ENCODE data around the gene LHPP.
"Not testable (repeated sequence)": the region's sequence is repeated elsewhere in the genome, so short reads cannot be mapped to it uniquely, and the experiment has no call there.

LHPP gene

GRCh38 chr10:124598196-124598595, 136.6 kb downstream of the LHPP start:
- DNase-seq, result no peak

- DNase-seq, result no peak
Observed at GRCh38 chr10:124598773-124599587, 137.4 kb downstream of the LHPP start.

DNA sequence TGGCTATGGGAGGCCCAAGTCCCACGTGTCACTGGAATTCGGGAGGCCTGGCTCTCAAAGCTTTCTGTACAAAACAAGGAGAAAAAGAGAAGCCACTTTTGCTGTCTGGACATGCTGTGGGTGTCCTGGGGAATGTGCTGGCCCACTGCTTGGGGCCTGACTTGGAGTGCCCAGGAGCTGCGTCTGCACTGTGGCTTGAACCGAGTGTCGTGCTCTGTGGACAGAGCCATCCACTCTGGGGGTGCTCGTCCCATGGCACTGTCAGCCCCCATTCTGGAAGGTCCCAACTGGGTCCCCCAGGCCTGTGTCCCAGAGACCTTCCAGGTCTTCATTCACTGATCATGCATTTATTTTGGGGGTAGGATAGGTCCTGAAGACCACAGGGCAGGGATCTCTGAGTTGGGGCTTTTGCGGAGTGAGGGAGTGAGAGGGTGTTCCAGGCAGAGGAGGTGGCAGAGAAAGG, 138.0 kb downstream of the LHPP start:
- DNase-seq, result no peak

GRCh38 chr10:124600051-124600880, 138.6 kb downstream of the LHPP start:
- DNase-seq, result no peak

GRCh38 chr10:124601016-124601415, 139.4 kb downstream of the LHPP start:
- no peak for DNase-seq

- DNase-seq, result no peak
Observed at GRCh38 chr10:124601431-124602120, 140.0 kb downstream of the LHPP start.

- DNase-seq, result no peak
Observed at GRCh38 chr10:124602121-124602561, 140.5 kb downstream of the LHPP start.

DNA sequence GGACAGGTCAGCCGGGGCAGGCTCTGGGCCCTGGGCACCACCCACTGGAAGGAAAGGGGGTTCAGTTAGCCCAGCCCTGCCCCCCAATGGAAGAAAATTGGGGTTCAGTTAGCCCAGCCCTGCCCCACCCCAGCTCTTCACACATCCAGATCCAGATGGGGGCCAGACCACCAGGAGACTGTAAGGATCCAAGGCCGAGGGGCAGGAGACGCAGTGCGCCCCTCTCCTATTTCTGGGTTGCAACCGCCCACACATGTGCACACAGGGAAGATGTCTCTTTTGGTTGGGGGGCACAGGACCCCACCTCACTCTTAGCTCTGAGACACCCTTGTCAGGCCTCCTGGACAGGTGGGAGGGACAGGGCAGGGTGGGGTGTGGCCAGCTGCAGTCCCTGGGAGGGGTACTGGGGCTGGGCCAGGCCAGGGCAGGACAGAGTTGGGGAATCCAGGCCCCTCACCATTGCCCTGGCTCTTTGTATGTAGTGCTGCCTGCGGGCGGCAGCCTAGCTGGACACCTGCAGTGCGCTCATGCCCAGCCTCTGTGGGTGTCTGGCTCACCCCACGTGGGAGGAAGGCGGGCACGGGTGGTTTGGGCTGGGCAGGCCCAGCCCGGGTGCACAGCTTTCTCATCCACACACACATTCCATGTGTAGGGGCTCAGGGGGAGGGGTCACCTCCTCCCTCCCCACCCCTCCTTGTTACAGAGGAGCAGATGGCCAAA, 141.2 kb downstream of the LHPP start:
- DNase-seq, result no peak

DNA sequence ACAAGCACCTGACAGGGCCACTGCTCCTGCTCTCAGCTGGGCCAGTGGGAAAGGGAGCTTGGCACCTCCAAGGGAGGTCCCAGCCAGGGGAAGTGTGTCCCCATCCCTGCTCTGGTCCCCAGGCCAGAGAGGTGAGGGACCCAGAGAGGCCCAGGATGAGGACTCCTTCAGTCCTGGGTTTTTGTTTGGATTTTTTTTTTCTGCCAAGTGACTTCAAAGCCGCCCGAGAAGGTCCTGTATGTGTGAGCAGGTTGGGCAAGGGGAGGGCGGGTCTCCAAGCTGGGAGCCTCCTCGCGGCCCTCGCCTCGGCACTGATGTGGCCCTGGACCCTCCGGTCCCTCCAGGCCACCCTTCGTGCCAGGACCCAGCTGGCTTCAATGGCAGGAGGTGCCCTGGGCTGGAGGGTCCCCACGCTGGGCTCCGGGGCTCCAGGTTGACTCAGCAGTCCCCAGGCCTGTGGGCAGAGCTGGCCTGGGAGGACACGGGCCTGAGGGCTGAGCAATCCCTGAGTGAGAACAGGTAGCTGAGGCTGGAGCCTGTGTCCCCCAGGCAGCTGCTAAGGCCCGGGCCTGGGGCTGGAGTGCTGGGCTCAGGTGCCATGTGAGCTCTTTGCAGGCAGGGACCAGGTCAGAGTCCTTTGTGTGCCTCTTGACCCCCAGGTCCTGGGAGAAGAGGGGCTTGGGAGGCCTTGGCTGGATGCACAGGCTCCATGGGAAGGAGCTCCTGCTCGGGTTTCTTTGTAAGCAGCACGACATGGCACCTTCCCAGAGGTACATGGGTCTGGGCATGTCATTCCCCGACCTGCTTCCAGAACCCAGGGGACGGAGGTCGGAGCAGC, 142.0 kb downstream of the LHPP start:
- DNase-seq, result no peak

GRCh38 chr10:124604214-124605000, 142.8 kb downstream of the LHPP start:
- DNase-seq, result no peak

GRCh38 chr10:124605001-124605370, 143.4 kb downstream of the LHPP start:
- no peak for DNase-seq

GRCh38 chr10:124605481-124605855, 143.8 kb downstream of the LHPP start:
- no peak for DNase-seq

- no peak for DNase-seq
Observed at GRCh38 chr10:124605856-124606812, 144.5 kb downstream of the LHPP start.

DNA sequence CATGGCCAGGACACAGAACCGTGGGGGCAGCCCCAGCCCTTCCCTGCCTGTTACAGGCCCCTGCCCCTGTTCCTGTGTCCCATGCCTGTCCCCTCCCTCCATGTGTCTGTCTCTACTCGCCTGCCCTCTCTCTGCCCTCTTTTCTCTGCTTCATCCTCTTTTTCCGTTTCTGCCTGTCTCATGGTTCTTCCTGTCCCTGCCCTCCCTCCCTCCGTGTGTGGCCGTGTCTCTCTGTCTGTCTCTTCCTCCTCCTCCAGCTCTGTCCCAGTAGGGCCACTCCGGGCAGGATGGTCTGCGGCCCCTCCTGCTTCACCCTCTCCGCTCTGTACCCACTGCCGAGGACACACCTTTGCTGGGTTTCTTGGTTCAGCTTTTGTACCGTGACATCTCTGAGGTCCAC, 145.2 kb downstream of the LHPP start:
- DNase-seq, result no peak

DNA sequence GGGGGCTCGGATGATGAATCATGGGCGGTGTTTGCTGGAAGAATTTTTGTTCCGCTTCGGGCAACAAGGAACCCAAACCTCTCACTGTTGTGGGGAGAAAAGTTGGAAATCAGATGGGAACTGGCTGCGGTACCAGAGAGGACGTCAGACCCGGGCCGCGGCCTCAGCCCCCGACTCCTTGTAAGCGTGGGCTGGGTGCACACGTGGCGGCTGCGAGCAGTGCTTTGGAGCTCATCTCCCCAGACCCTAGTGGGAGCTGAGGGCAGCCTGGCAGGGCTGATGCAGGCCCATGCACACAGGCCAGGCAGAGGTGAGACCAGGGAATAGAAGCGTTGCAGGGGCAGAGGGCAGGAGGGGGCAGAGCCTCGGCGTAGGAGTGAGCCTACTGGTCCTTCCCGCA, 146.1 kb downstream of the LHPP start:
- no peak for DNase-seq

DNA sequence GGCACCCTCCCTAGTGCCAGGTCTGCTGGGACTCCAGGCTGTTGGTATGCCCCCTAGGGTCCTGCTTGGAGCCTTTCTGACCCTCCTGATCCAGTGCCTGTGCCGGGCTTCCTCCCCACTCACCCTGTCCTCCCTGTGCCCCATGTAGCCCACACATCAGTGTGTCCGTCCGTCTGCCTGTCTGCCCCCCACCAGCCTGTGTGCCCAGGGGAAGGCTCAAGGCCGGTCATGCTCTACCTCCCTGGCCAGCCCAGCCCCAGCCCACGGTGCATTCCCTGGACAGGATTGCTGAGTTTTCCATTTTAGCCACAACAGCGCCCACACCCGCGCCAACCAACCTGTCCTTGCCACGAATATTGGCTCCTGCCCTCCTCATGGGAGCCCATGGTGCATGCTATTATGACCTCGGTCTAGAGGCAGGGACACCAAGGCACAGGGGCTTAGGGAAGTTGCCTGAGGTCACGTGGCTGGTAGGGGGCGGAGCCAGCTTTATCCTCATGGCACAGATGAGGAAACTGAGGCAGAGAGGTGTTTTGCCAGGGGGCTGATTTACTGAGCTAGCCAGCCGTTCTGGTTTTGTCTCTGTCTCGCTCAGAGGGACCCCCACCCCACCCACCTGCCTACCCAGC, 146.6 kb downstream of the LHPP start:
- DNase-seq, result no peak

- no peak for DNase-seq
Observed at GRCh38 chr10:124609698-124610097, 148.1 kb downstream of the LHPP start.

- not testable (repeated sequence) for DNase-seq
Observed at GRCh38 chr10:124610186-124610585, 148.6 kb downstream of the LHPP start.

- DNase-seq, result not testable (repeated sequence)
Observed at GRCh38 chr10:124610851-124611250, 149.2 kb downstream of the LHPP start.

Measured in retina (tissue), 1 donor.